HG02870 (cell line): ENCODE measurements around the gene GTPBP6.
"Not testable (repeated sequence)": the region's sequence is repeated elsewhere in the genome, so short reads cannot be mapped to it uniquely, and the experiment has no call there.

Experiments
- ATAC-seq: cut with Tn5 transposase; IDR thresholded peaks from one replicate; pipeline ENCODE4 v1.9.1; 2021; ENCODE audit warnings: mild to moderate bottlenecking, moderate library complexity; ENCODE audit not compliant: unreplicated experiment

The GTPBP6 gene

DNA sequence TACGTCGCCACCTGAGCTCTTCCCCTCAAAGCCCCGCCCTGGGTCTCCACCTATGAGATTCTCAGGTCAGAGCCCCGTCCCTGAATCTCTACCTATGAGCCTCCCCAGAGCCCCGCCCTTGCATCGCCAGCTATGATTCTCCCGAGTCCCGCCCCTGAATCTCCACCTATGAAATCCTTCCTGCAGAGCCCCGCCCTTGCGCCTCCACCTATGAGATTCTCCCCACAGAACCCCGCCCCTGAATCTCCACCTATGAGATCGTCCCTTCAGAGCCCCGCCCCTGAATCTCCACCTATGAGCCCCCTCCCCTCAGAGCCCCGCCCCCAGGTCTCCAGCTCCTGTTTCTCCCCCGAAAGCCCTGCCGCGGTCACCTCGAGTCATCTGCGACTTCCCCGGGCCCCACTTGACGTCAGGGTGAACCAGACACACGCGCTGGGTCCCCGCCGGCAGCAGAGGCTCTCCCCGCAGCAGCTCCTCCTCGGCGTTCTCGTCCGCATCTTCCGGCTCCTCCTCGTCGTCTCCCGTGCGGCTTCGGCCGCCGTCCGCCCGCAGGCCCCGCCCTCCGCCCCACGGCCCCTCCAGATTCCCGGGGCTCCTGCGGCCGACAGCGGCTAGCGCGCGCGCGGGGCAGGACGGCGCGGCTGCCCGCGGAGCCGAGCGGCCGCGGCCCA, 393 bp downstream of the GTPBP6 start:
- peak; percentile 57 for ATAC-seq

GRCh38 chrX:317424-318067, 1.1 kb downstream of the GTPBP6 start:
- ATAC-seq: no peak

- ATAC-seq: no peak
Measured at GRCh38 chrX:316351-317325, 2.0 kb downstream of the GTPBP6 start.

DNA sequence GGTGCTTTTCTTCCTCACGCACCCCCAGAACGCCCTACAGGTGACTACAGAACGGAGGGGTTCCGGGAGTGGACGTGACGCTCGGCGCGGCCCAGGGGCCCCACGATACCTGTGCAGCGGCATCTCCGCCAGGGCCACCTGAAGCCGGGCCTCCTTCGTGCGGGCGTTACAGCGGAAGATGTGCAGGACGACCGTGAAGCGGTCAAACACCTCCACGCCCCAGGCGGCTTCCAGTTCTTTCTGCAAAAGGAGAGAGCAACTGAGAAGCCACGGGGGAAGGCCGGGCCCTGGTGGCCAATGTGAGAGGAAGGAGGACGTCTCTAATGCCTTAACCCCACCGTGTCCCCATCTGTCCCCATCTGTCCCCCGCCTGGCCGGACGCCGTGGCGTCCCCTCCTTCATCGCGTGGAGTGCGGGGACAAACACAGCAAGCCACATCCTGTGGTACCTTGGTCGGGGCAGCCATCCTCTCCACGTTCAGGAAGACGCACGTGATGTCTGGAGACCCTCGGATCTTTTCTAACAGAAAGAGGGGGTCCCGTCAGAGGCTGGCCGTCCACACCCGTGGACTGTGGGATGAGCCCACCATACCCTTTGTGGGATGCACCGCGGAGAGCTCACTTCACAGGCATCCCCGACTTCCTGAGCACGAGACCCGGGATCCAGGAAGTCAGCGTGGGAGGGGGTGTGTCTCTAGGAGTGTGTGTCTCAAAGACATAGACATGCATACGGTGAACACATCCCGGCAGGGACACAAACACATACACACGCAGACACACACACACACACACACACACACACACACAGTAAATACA, 3.6 kb downstream of the GTPBP6 start:
- ATAC-seq: no peak

- no peak for ATAC-seq
Measured at GRCh38 chrX:314049-314448, 4.5 kb downstream of the GTPBP6 start.

DNA sequence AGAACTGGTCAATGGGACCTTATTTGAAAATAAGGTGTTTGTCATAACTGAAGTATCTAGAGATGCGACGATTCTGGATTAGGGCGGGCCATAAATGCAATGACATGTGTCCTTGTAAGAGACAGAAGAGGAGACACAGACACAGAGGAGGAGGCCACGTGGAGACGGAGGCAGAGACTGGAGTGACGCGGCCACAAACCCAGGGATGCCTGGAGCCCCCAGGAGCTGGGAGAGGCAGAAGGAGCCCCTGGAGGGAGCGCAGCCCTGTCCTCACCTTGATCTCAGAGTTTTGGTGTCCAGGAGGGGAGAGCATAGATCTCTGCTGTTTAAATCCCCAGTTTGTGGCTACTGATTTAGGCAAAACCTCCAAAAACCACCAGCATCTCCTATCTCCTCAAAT, 5.0 kb downstream of the GTPBP6 start:
- ATAC-seq: no peak

DNA sequence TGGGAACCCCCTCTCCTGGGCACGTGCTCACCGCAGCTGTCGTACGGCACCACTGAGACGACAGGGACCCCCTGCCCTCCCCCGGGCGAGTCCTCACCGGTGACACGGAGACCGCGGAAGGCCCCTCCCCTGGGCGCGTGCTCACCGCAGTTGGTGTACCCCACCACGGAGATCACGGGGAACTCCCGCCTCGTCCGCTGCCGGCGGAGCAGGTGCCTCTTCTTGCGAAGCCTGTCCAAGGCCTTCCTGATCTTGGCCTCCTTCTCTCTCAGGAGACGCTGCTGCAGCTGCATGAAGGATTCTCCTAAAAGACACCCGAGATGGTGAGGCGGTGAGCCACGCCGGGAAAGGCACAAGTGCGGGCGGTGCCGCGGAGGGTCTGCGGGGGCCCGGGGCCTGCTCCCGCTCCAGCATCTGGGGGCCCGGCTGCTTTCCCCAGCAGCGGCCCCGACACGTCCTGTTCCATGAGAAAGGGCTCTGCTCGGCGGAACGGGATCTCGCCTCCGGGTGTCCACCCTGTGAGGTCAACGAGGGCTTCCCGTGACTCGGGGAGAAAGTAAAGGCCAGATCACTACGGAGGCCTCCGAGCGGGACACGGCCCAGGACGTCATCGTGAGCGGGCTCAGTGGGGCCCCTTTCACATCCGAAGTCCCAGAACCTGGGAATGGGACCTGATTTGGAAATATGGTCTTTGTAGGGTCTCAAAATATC, 5.8 kb downstream of the GTPBP6 start:
- ATAC-seq: no peak

DNA sequence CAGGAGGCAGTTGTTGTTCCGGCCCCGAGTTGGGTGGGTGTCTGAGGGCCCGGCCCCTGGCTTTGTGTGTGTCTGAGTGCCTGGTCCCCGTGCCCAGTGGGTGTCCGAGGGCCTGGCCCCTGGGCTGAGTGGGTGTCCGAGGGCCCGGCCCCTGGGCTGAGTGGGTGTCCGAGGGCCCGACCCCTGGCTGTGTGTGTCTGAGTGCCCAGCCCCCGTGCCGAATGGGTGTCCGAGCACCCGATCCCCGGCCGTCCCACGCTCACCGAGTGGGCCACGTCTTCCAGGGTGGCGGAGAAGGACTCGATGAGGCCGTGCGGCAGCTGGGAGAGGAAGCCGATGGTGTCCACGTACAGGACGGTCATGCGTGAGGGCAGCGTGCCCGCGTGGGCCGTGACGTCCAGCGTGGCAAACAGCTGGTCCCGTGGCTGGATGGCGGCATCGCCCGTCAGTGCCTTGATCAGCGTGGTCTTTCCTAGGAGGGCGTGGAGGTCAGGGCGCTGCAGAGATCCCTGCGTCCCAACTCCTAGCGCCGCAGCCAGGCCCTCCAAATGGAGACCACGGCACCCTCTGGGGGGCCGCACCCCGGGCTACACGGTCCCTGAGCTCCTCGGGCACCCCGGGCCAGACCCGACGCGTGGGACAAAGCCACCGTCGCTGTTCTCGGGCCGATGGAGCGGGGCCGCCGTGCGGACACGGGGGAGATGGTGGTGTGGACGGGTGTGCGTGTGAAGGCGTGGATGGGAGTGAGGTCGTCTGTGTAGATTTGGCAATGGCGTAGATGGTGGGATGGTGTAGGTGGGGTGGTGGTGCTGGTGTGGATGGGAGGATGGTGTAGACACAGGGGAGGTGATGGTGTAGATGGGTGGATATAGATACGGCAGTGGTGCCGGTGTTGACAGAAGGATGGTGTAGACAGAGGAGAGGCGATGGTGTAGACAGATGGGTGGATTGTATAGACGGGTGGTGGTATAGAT, 7.2 kb downstream of the GTPBP6 start:
- ATAC-seq: no peak

DNA sequence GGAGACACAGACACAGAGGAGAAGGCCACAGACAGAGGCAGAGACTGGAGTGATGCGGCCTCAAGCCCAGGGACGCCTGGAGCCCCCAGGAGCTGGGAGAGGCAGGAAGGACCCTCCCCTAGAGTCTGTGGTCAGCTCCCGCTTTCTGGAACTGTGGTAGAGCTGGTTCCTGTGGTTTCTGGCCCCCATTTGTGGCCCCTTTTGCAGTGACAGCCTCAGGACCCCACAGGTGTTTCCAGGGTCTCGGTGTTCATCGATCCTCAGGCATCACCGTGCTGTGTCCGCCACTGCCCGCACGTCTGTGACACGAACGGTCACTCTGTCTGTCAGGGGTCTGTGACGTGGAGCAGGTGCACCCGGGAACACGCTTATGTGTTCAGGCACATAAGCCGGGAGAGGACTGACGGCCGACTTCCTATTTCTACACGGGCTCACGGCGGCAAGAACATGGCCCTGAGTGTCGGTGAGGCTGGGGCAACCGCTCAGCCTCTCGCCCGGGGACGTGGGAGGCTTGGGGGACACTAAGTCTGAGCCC, 7.9 kb downstream of the GTPBP6 start:
- no peak for ATAC-seq

GRCh38 chrX:308821-309520, 9.6 kb downstream of the GTPBP6 start:
- ATAC-seq: no peak

DNA sequence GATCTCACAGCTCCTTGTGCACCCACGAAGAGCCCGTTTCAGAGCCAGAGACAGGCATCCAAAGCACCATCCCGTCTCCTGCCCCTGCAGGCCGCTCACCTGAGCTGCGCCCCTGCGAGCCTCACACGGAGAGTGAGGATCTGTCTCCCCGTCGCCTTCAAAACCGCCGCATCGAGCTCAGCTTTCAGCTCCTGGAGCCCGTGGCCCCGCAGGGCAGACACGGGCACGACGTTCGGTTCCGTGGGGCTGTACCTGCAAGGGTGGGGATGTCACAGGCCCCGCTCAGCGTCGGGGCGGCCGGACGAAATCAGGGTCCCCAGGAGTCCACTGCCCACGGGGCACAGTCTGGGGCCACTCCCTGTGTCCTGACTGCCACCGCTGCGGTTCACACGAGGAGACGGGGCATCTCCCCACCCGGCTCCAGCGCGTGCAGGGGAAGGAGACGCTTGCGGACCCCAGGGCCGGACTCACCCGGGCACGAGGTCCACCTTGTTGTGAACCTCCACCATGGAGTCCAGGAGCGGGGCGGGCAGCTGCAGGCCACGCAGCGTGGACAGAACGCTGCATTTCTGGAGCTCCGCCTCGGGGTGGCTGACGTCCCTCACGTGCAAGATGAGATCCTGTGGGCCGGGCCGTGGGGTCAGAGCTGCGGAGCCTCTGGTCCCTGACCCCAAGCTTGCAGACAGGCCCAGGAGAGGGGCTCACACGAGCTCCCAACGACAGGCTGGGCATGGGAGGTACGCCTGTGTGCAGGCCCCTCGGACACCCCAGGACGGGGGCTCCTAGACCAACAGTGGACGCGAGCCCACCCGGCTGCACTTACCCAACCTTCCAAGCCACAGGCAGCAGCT, 11.1 kb downstream of the GTPBP6 start:
- ATAC-seq: no peak

DNA sequence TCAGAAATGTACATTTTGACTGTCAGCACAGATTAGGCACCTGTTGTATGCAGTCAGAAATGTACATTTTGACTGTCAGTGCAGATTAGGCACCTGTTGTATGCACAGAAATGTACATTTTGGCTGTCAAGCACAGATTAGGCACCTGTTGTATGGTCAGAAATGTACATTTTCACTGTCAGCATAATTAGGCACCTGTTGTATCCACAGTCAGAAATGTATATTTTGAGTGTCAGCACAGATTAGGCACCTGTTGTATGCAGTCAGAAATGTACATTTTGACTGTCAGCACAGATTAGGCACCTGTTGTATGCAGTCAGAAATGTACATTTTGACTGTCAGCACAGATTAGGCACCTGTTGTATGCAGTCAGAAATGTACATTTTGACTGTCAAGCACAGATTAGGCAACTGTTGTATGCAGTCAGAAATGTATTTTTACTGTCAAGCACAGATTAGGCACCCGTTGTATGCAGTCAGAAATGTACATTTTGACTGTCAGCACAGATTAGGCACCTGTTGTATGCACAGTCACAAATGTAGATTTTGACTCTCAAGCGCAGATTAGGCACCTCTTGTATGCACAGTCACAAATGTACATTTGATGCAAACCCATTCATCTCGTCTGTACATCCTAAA, 11.9 kb downstream of the GTPBP6 start:
- not testable (repeated sequence) for ATAC-seq

DNA sequence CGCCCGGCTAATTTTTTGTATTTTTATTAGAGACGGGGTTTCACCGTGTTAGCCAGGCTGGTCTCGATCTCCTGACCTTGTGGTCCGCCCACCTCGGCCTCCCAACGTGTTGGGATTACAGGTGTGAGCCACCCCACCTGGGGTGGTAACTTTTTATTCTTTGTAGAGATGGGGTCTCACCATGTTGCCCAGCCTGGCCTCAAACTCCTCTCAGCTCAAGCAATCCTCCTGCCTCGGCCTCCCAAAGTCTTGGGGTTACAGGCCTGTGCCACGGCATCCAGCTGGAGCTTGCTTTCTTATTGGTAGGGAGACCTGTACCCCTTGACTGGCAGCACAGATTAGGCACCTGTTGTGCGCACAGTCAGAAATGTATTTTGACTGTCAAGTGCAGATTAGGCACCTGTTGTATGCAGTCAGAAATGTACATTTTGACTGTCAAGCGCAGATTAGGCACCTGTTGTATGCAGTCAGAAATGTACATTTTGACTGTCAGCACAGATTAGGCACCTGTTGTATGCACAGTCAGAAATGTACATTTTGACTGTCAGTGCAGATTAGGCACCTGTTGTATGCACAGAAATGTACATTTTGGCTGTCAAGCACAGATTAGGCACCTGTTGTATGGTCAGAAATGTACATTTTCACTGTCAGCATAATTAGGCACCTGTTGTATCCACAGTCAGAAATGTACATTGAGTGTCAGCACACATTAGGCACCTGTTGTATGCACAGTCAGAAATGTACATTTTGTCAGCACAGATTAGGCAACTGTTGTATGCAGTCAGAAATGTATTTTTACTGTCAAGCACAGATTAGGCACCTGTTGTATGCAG, 12.6 kb downstream of the GTPBP6 start:
- ATAC-seq: not testable (repeated sequence)

DNA sequence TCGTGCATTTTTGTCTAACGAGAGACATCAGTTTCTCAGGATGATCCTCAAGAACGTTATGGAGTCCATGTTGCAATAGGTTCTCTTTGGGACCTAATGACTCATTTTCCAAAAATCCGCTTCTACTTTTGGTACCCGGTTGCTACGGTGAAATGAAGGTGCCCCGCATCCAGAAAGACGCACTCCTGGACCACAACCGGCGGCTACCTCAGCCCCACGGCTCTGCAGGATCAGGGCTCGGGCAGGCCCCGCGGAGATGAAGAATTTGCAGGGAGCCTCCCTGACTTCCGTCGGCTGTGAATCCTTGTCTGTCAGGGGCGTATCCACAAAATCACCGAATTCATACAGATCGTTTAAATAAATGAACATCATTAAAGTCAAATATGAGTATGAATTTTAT, 15.6 kb downstream of the GTPBP6 start:
- ATAC-seq: no peak

GRCh38 chrX:300334-300733, 18.3 kb downstream of the GTPBP6 start:
- no peak for ATAC-seq

GRCh38 chrX:298993-299392, 19.6 kb downstream of the GTPBP6 start:
- ATAC-seq: no peak
